HCT116 (cell line): Measurements from ENCODE around the gene SYNJ2. TPM values are rescaled to one million over a fixed set of nuclear protein-coding genes. Genes with fewer than 3 reads are reported as not detected.

Source experiments
- ATAC-seq: fragments of 200-7000 bp; cut with Tn5 transposase; 2 replicates; pipeline ENCODE4 v1.9.1; 2020; ENCODE audit warnings: mild to moderate bottlenecking, moderate library complexity
- BruUV-seq: library from RNA; stranded (reverse); fragments of 400-500 nt; replicated peaks from 2 replicates; lab custom pipeline; 2021; lab: Mats Ljungman, UMichigan
- CTCF ChIA-PET: fragments of 300-600 bp; sonication (Branson Sonifier 250); formaldehyde crosslinking; loops from one replicate; lab custom pipeline; 2021; ENCODE audit warnings: antibody characterized with exemption; lab: Charles Lee
- POLR2A ChIA-PET: fragments of 300-600, 350-600 bp; sonication (Branson Sonifier 250); formaldehyde crosslinking; loops from one replicate; lab custom pipeline; 2021; ENCODE audit warnings: antibody characterized with exemption; lab: Charles Lee
- RAD21 ChIA-PET, 2 experiments: fragments of 300-600 bp; sonication (Branson Sonifier 250); formaldehyde crosslinking; loops; one replicate each; lab custom pipeline; 2023; ENCODE audit warnings: low total read pairs in 2 of 2; ENCODE audit not compliant: uncharacterized antibody in 2 of 2, unreplicated experiment in 2 of 2, low non-redundant PET in 1 of 2; lab: Charles Lee
- DNase-seq: peaks from one replicate; pipeline ENCODE4 v3.0.0-alpha.2; 2010; ENCODE audit warnings: low read depth, low spot score
- H2AFZ ChIP-seq: fragments of 200-600 bp; shearing (Covaris generic), sonication (generic); 2 replicates; pipeline ENCODE4 v1.6.1; 2017; ENCODE audit warnings: low read depth, mixed run types, mixed read lengths, antibody characterized with exemption, low read length; ENCODE audit not compliant: poor library complexity, severe bottlenecking
- H3K27ac ChIP-seq: 2 replicates; pipeline ENCODE4 v1.5.1; 2012; ENCODE audit warnings: low read depth, low read length
- H3K27me3 ChIP-seq: fragments of 200-600 bp; sonication (generic); 2 replicates; pipeline ENCODE4 v1.6.1; 2016; ENCODE audit warnings: mixed run types, low read length, mixed read lengths; ENCODE audit not compliant: insufficient read depth
- H3K36me3 ChIP-seq, 2 experiments: fragments of 200-500 bp in 1 of 2; fragments of 200-600 bp in 1 of 2; sonication (Bioruptor generic) in 1 of 2; sonication (generic) in 1 of 2; 2 replicates each; pipeline versions ENCODE4 v1.5.1 to v1.6.1; 2014 to 2016; ENCODE audit warnings: low read length in 2 of 2, inconsistent platforms in 1 of 2, mixed read lengths in 1 of 2, mixed run types in 1 of 2; ENCODE audit not compliant: insufficient read depth in 2 of 2, control insufficient read depth in 1 of 2
- H3K4me1 ChIP-seq, 2 experiments: fragments of 200-600 bp in 1 of 2; sonication (generic) in 1 of 2; 2 replicates each; pipeline versions ENCODE4 v1.5.1 to v1.6.1; 2012 to 2017; ENCODE audit warnings: low read length in 2 of 2, inconsistent platforms in 1 of 2, mild to moderate bottlenecking in 1 of 2, mixed read lengths in 1 of 2, mixed run types in 1 of 2, moderate library complexity in 1 of 2; ENCODE audit not compliant: insufficient read depth in 2 of 2, control insufficient read depth in 1 of 2
- H3K4me2 ChIP-seq: fragments of 200-600 bp; sonication (generic); 2 replicates; pipeline ENCODE4 v1.6.1; 2017; ENCODE audit warnings: mixed run types, low read length, mixed read lengths
- H3K4me3 ChIP-seq, 2 experiments: fragments of 200-600 bp in 1 of 2; sonication (generic) in 1 of 2; replicated peaks in 1 of 2; 2 replicates each; pipeline ENCODE4 v1.5.1; 2011 to 2016; ENCODE audit warnings: low read length in 2 of 2, control low read depth in 1 of 2, low read depth in 1 of 2, mild to moderate bottlenecking in 1 of 2, mixed read lengths in 1 of 2, mixed run types in 1 of 2
- H3K79me2 ChIP-seq: fragments of 200-600 bp; sonication (generic); 2 replicates; pipeline ENCODE4 v1.6.1; 2017; ENCODE audit warnings: mild to moderate bottlenecking, mixed run types, low read length, moderate library complexity, mixed read lengths; ENCODE audit not compliant: insufficient read depth
- H3K9ac ChIP-seq: fragments of 200-600 bp; sonication (generic); 2 replicates; pipeline ENCODE4 v1.6.1; 2016; ENCODE audit warnings: low read length, mixed read lengths
- H3K9me2 ChIP-seq: fragments of 200-600 bp; sonication (generic), shearing (Covaris generic); 2 replicates; pipeline ENCODE4 v1.6.1; 2017; ENCODE audit warnings: mixed run types, mild to moderate bottlenecking, moderate library complexity; ENCODE audit not compliant: insufficient read depth
- H3K9me3 ChIP-seq, 2 experiments: fragments of 200-500 bp in 1 of 2; fragments of 200-600 bp in 1 of 2; sonication (Bioruptor generic) in 1 of 2; sonication (generic) in 1 of 2; 2 replicates each; pipeline ENCODE4 v1.6.1; 2014 to 2017; ENCODE audit warnings: low read length in 2 of 2, mixed read lengths in 2 of 2, inconsistent platforms in 1 of 2, low read depth in 1 of 2, mild to moderate bottlenecking in 1 of 2, mixed run types in 1 of 2, moderate library complexity in 1 of 2; ENCODE audit not compliant: control insufficient read depth in 1 of 2, insufficient read depth in 1 of 2
- H4K20me1 ChIP-seq: fragments of 200-600 bp; sonication (generic), shearing (Covaris generic); 2 replicates; pipeline ENCODE4 v1.6.1; 2017; ENCODE audit warnings: mixed run types, mild to moderate bottlenecking, moderate library complexity; ENCODE audit not compliant: insufficient read depth
- ATF3 ChIP-seq: IDR thresholded peaks from 2 replicates; pipeline ENCODE4 v1.6.1; 2012
- CTCF ChIP-seq, 3 experiments: fragments of 200-600 bp in 1 of 3; sonication (generic) in 1 of 3; IDR thresholded peaks in 2 of 3; conservative IDR thresholded peaks in 1 of 3; 2 replicates each; pipeline ENCODE4 v1.5.1; 2012 to 2017; ENCODE audit warnings: low read depth in 2 of 3, low read length in 2 of 3, antibody characterized with exemption in 1 of 3, borderline replicate concordance in 1 of 3, control low read depth in 1 of 3, mild to moderate bottlenecking in 1 of 3, mixed read lengths in 1 of 3, mixed run types in 1 of 3, moderate library complexity in 1 of 3; ENCODE audit not compliant: insufficient read depth in 1 of 3
- EGR1 ChIP-seq: IDR thresholded peaks from 2 replicates; pipeline ENCODE4 v1.6.1; 2012; ENCODE audit warnings: low read depth
- ELF1 ChIP-seq: IDR thresholded peaks from 2 replicates; pipeline ENCODE4 v1.6.1; 2012; ENCODE audit warnings: low read depth, borderline replicate concordance
- FOSL1 ChIP-seq: IDR thresholded peaks from 2 replicates; pipeline ENCODE4 v1.6.1; 2012; ENCODE audit warnings: low read depth
- POLR2AphosphoS5 ChIP-seq: IDR thresholded peaks from 2 replicates; pipeline ENCODE4 v1.6.1; 2011; ENCODE audit warnings: mild to moderate bottlenecking, low read depth, low read length, moderate library complexity
- REST ChIP-seq: IDR thresholded peaks from 2 replicates; pipeline ENCODE4 v1.6.1; 2012; ENCODE audit warnings: low read depth
- YY1 ChIP-seq: IDR thresholded peaks from 2 replicates; pipeline ENCODE4 v1.6.1; 2011; ENCODE audit warnings: low read length, low read depth, moderate library complexity, mild to moderate bottlenecking; ENCODE audit not compliant: insufficient replicate concordance; ENCODE audit errors: extremely low read depth
- ZNF274 ChIP-seq: fragments of 200-500 bp; sonication (Bioruptor generic); IDR thresholded peaks from 2 replicates; pipeline ENCODE4 v1.6.1; 2014; ENCODE audit warnings: mild to moderate bottlenecking, low read depth, low read length, inconsistent platforms
- intact Hi-C: fragments of 100-400 bp; cut with micrococcal nuclease; formaldehyde crosslinking; loops from 2 replicates; pipeline ENCODE4 v1.10.0; 2022
- total RNA-seq: library from RNA; stranded (reverse); gene quantifications from one replicate; pipeline ENCODE4 v1.2.1, GENCODE V29; 2021; ENCODE audit not compliant: unreplicated experiment

Gene SYNJ2
- total RNA-seq, 1 experiment from 2014 or later = 23.9 TPM

- H3K4me1 ChIP-seq = peaks cover 9% of the 10 kb centered on the region in 2 experiments; a peak in 3 of 4 replicates
- ATAC-seq (no peak), DNase-seq (no peak)
- no peak overlapping the region for H3K4me3 ChIP-seq
- ChIA-PET POLR2A (no interaction called here), CTCF (no interaction called here), RAD21 (no interaction called here)
- H3K79me2 ChIP-seq = no peaks in the 10 kb centered on the region
- no peaks in the 10 kb centered on the region for H3K9me2 ChIP-seq
- no peak overlapping the region for H3K4me2 ChIP-seq
- no peaks in the 10 kb centered on the region for H3K36me3 ChIP-seq
- H3K27ac ChIP-seq = no peak overlapping the region
- H3K9ac ChIP-seq = no peak overlapping the region
- no peak overlapping the region for H2AFZ ChIP-seq
- no TSS peak for BruUV-seq
- H3K9me3 ChIP-seq = no peaks in the 10 kb centered on the region
- intact Hi-C loops = no loop called here
- TF ChIP-seq ELF1 (no peak), ATF3 (no peak), REST (no peak), EGR1 (no peak), FOSL1 (no peak), CTCF (IDR thresholded peaks at IDR 0.05 in 2 of 3, conservative IDR thresholded peaks at IDR 0.05 in 1 of 3; ENCODE audit: borderline replicate concordance in 1 of 3, insufficient read depth in 1 of 3, low read depth in 2 of 3, low read length in 2 of 3) (no peak), YY1 (no peak), ZNF274 (no peak), POLR2AphosphoS5 (no peak)
- H4K20me1 ChIP-seq = no peaks in the 10 kb centered on the region
- no peaks in the 10 kb centered on the region for H3K27me3 ChIP-seq
Observed at GRCh38 chr6:157965387-157965786, 16.3 kb upstream of the SYNJ2 start.
